ENCODE results near the gene LDLRAD3.

DNA sequence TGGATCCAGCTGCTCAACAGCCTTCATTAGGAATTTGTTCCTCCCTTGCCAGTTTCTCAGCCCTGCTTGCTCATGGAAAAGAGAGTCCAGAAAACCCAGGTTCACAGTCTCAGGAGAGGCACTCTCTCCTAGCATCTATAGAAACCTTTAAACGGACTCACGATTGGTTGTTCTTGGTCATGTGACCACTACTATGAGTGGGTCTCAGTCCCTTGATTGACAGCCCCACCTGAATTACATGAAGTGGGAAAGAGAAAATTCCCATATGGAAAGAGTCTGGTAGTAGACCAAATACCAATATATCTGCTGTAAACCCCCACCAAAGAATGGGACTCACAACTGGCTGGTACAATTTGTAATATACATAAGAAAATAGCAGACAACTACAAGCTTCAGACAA, 291.0 kb downstream of the LDLRAD3 start:
- TF ChIP-seq POLR2A (IDR thresholded peaks at IDR 0.05) (no peak), POLR2AphosphoS5 (IDR thresholded peaks at IDR 0.05) (no peak)
- TF ChIP-seq, protein P1, sequence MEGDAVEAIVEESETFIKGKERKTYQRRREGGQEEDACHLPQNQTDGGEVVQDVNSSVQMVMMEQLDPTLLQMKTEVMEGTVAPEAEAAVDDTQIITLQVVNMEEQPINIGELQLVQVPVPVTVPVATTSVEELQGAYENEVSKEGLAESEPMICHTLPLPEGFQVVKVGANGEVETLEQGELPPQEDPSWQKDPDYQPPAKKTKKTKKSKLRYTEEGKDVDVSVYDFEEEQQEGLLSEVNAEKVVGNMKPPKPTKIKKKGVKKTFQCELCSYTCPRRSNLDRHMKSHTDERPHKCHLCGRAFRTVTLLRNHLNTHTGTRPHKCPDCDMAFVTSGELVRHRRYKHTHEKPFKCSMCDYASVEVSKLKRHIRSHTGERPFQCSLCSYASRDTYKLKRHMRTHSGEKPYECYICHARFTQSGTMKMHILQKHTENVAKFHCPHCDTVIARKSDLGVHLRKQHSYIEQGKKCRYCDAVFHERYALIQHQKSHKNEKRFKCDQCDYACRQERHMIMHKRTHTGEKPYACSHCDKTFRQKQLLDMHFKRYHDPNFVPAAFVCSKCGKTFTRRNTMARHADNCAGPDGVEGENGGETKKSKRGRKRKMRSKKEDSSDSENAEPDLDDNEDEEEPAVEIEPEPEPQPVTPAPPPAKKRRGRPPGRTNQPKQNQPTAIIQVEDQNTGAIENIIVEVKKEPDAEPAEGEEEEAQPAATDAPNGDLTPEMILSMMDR (IDR thresholded peaks at IDR 0.05) = no peak

All from prostate gland (tissue), 2 donors.